Measurements from ENCODE around the gene SIM1. TPM values are rescaled to one million over a fixed set of nuclear protein-coding genes. Genes with fewer than 3 reads are reported as not detected.

Gene SIM1
- total RNA-seq, 8 experiments from 2014 or later: 1.5 to 8.3 (median 3.8) TPM

- 54 to 100% (median 100%) methylated on average over 1 to 3 of the region's 3 CpGs; no CpG with 5 or more reads in 3 of the 10 experiments for whole genome bisulfite sequencing, 10 experiments
- H3K4me1 ChIP-seq (replicated peaks in 1 of 2): no peaks in the 10 kb centered on the region
- H3K4me3 ChIP-seq: no peak overlapping the region
- no peak overlapping the region for H3K27ac ChIP-seq
- in situ Hi-C loops (cut with MboI; ENCODE audit: low pct_unique_long_range_greater_than_20kb in 2 of 9, low sequenced_read_pairs in 9 of 9, unreplicated experiment in 9 of 9): no loop called here
- ATAC-seq (replicated peaks in 6 of 8): no peak
Measured at GRCh38 chr6:100426241-100426640, 38.5 kb downstream of the SIM1 start.

- WGBS, 10 experiments: 14 to 100% (median 33%) methylated on average over 1 to 3 of the region's 3 CpGs; no CpG with 5 or more reads in 1 of the 10 experiments
Measured at GRCh38 chr6:100420711-100421110, 44.0 kb downstream of the SIM1 start.

GRCh38 chr6:100417036-100417435 lies 47.7 kb downstream of the SIM1 start:
- ATAC-seq (replicated peaks in 6 of 8): no peak
- in situ Hi-C loops (cut with MboI; ENCODE audit: low pct_unique_long_range_greater_than_20kb in 2 of 9, low sequenced_read_pairs in 9 of 9, unreplicated experiment in 9 of 9): no loop called here
- 60 to 100% (median 94%) methylated on average over 1 to 3 of the region's 3 CpGs for WGBS, 10 experiments
- Histone ChIP-seq H3K27ac (no peak overlapping the region), H3K4me1 (replicated peaks in 1 of 2) (no peaks in the 10 kb centered on the region), H3K4me3 (no peak overlapping the region)

More at GRCh38 chr6:100420711-100421110, 44.0 kb downstream of the SIM1 start:
- no peak for ATAC-seq (replicated peaks in 6 of 8)
- in situ Hi-C loops (cut with MboI; ENCODE audit: low pct_unique_long_range_greater_than_20kb in 2 of 9, low sequenced_read_pairs in 9 of 9, unreplicated experiment in 9 of 9): no loop called here
- Histone ChIP-seq H3K4me3 (no peak overlapping the region), H3K4me1 (replicated peaks in 1 of 2) (no peaks in the 10 kb centered on the region), H3K27ac (no peak overlapping the region)

- H3K27ac ChIP-seq: no peak overlapping the region
- no peak for ATAC-seq (replicated peaks in 6 of 8)
- no peaks in the 10 kb centered on the region for H3K4me1 ChIP-seq (replicated peaks in 1 of 2)
- no peak overlapping the region for H3K4me3 ChIP-seq
- in situ Hi-C loops (cut with MboI; ENCODE audit: low pct_unique_long_range_greater_than_20kb in 2 of 9, low sequenced_read_pairs in 9 of 9, unreplicated experiment in 9 of 9): no loop called here
Measured at GRCh38 chr6:100415768-100416167, 49.0 kb downstream of the SIM1 start.

- Histone ChIP-seq H3K27ac (no peak overlapping the region), H3K4me3 (no peak overlapping the region), H3K4me1 (replicated peaks in 1 of 2) (no peaks in the 10 kb centered on the region)
- WGBS, 10 experiments: 60 to 100% (median 77%) methylated on average over 1 to 3 of the region's 4 CpGs; no CpG with 5 or more reads in 5 of the 10 experiments
- no peak for ATAC-seq (replicated peaks in 6 of 8)
- in situ Hi-C loops (cut with MboI; ENCODE audit: low pct_unique_long_range_greater_than_20kb in 2 of 9, low sequenced_read_pairs in 9 of 9, unreplicated experiment in 9 of 9): no loop called here
Measured at GRCh38 chr6:100412872-100413271, 51.8 kb downstream of the SIM1 start.

GRCh38 chr6:100404051-100404450 lies 60.7 kb downstream of the SIM1 start:
- WGBS, 10 experiments: 0 to 100% (median 84%) methylated on average over 1 to 3 of the region's 3 CpGs; no CpG with 5 or more reads in 2 of the 10 experiments
- Histone ChIP-seq H3K4me3 (no peak overlapping the region), H3K27ac (no peak overlapping the region), H3K4me1 (replicated peaks in 1 of 2) (no peaks in the 10 kb centered on the region)
- no peak for ATAC-seq (replicated peaks in 6 of 8)
- in situ Hi-C loops (cut with MboI; ENCODE audit: low pct_unique_long_range_greater_than_20kb in 2 of 9, low sequenced_read_pairs in 9 of 9, unreplicated experiment in 9 of 9): no loop called here

GRCh38 chr6:100393493-100393892 lies 71.2 kb downstream of the SIM1 start:
- in situ Hi-C loops (cut with MboI; ENCODE audit: low pct_unique_long_range_greater_than_20kb in 2 of 9, low sequenced_read_pairs in 9 of 9, unreplicated experiment in 9 of 9): no loop called here

GRCh38 chr6:100392423-100392822 lies 72.3 kb downstream of the SIM1 start:
- in situ Hi-C loops (cut with MboI; ENCODE audit: low pct_unique_long_range_greater_than_20kb in 2 of 9, low sequenced_read_pairs in 9 of 9, unreplicated experiment in 9 of 9): no loop called here
- 92 to 100% (median 100%) methylated on average over 1 to 2 of the region's 2 CpGs; no CpG with 5 or more reads in 4 of the 10 experiments for WGBS, 10 experiments
- no peak overlapping the region for H3K27ac ChIP-seq
- no peak overlapping the region for H3K4me3 ChIP-seq
- no peak for ATAC-seq (replicated peaks in 6 of 8)
- H3K4me1 ChIP-seq (replicated peaks in 1 of 2): no peaks in the 10 kb centered on the region

More at GRCh38 chr6:100393493-100393892, 71.2 kb downstream of the SIM1 start:
- no peak overlapping the region for H3K4me3 ChIP-seq
- H3K27ac ChIP-seq: no peak overlapping the region
- ATAC-seq (replicated peaks in 6 of 8): no peak
- 75 to 96% (median 85%) methylated on average over 1 to 20 of the region's 23 CpGs; no CpG with 5 or more reads in 4 of the 10 experiments for WGBS, 10 experiments
- no peaks in the 10 kb centered on the region for H3K4me1 ChIP-seq (replicated peaks in 1 of 2)

- 20 to 100% (median 67%) methylated on average over 1 to 3 of the region's 3 CpGs; no CpG with 5 or more reads in 1 of the 10 experiments for WGBS, 10 experiments
- in situ Hi-C loops (cut with MboI; ENCODE audit: low pct_unique_long_range_greater_than_20kb in 2 of 9, low sequenced_read_pairs in 9 of 9, unreplicated experiment in 9 of 9): no loop called here
- peak in 1 of 8 experiments; percentile 33 for ATAC-seq (replicated peaks in 6 of 8)
Measured at GRCh38 chr6:100388868-100389519, 75.7 kb downstream of the SIM1 start.

GRCh38 chr6:100382767-100383195 lies 81.9 kb downstream of the SIM1 start:
- H3K4me3 ChIP-seq: no peak overlapping the region
- H3K4me1 ChIP-seq (replicated peaks in 1 of 2): no peaks in the 10 kb centered on the region
- ATAC-seq (replicated peaks in 6 of 8): peak in 1 of 8 experiments; percentile 71
- WGBS, 10 experiments: 0 to 90% (median 57%) methylated on average over 1 to 5 of the region's 5 CpGs
- H3K27ac ChIP-seq: no peak overlapping the region
- in situ Hi-C loops (cut with MboI; ENCODE audit: low pct_unique_long_range_greater_than_20kb in 2 of 9, low sequenced_read_pairs in 9 of 9, unreplicated experiment in 9 of 9): no loop called here

More at GRCh38 chr6:100388868-100389519, 75.7 kb downstream of the SIM1 start:
- H3K4me3 ChIP-seq: no peak overlapping the region
- no peak overlapping the region for H3K27ac ChIP-seq
- H3K4me1 ChIP-seq (replicated peaks in 1 of 2): no peaks in the 10 kb centered on the region

- WGBS, 10 experiments: 0 to 96% (median 39%) methylated on average over 1 to 3 of the region's 3 CpGs; no CpG with 5 or more reads in 2 of the 10 experiments
Measured at GRCh38 chr6:100382031-100382430, 82.7 kb downstream of the SIM1 start.

GRCh38 chr6:100381111-100381510 lies 83.6 kb downstream of the SIM1 start:
- in situ Hi-C loops (cut with MboI; ENCODE audit: low pct_unique_long_range_greater_than_20kb in 2 of 9, low sequenced_read_pairs in 9 of 9, unreplicated experiment in 9 of 9): no loop called here
- no peak overlapping the region for H3K27ac ChIP-seq
- no peak overlapping the region for H3K4me3 ChIP-seq
- 60 to 100% (median 82%) methylated on average over 2 to 6 of the region's 6 CpGs for WGBS, 10 experiments
- peaks cover 0 to 3% of the 10 kb centered on the region in 2 donors for H3K4me1 ChIP-seq (replicated peaks in 1 of 2)
- peak in 2 of 8 experiments; percentile 34 to 57 for ATAC-seq (replicated peaks in 6 of 8)

More at GRCh38 chr6:100382031-100382430, 82.7 kb downstream of the SIM1 start:
- in situ Hi-C loops (cut with MboI; ENCODE audit: low pct_unique_long_range_greater_than_20kb in 2 of 9, low sequenced_read_pairs in 9 of 9, unreplicated experiment in 9 of 9): no loop called here
- no peak overlapping the region for H3K4me3 ChIP-seq
- H3K27ac ChIP-seq: no peak overlapping the region
- H3K4me1 ChIP-seq (replicated peaks in 1 of 2): no peaks in the 10 kb centered on the region
- ATAC-seq (replicated peaks in 6 of 8): peak in 3 of 8 experiments; percentile 63 to 89 (median 83)

GRCh38 chr6:100379386-100379785 lies 85.3 kb downstream of the SIM1 start:
- Histone ChIP-seq H3K4me1 (replicated peaks in 1 of 2) (peaks cover 0 to 5% of the 10 kb centered on the region in 2 donors), H3K4me3 (no peak overlapping the region), H3K27ac (no peak overlapping the region)
- in situ Hi-C loops (cut with MboI; ENCODE audit: low pct_unique_long_range_greater_than_20kb in 2 of 9, low sequenced_read_pairs in 9 of 9, unreplicated experiment in 9 of 9): no loop called here
- ATAC-seq (replicated peaks in 6 of 8): no peak
- 5 to 100% (median 75%) methylated on average over 1 to 3 of the region's 3 CpGs for WGBS, 10 experiments

- in situ Hi-C loops (cut with MboI; ENCODE audit: low pct_unique_long_range_greater_than_20kb in 2 of 9, low sequenced_read_pairs in 9 of 9, unreplicated experiment in 9 of 9): no loop called here
- Histone ChIP-seq H3K4me1 (replicated peaks in 1 of 2) (peaks cover 0 to 5% of the 10 kb centered on the region in 2 donors), H3K27ac (no peak overlapping the region), H3K4me3 (no peak overlapping the region)
- WGBS, 10 experiments: 42 to 100% (median 83%) methylated on average over 2 of the region's 2 CpGs; no CpG with 5 or more reads in 3 of the 10 experiments
- no peak for ATAC-seq (replicated peaks in 6 of 8)
Measured at GRCh38 chr6:100378576-100378975, 86.1 kb downstream of the SIM1 start.

Measured in motor neuron (in vitro differentiated cells).